Colon (tissue), 2 donors: ENCODE results near the gene RELN.
A peak's percentile ranks its signal among the peaks of the same experiment; 100 is the strongest.
"Not testable (repeated sequence)": the region's sequence is repeated elsewhere in the genome, so short reads cannot be mapped to it uniquely, and the experiment has no call there.

Experiments used
- FAIRE-seq: peaks from 2 replicates; lab custom pipeline; 2012; peaks lifted over from hg19 to GRCh38; lab: Jason Lieb, UNC
- donor health status: control.
- donor health status: control.

Gene RELN

DNA sequence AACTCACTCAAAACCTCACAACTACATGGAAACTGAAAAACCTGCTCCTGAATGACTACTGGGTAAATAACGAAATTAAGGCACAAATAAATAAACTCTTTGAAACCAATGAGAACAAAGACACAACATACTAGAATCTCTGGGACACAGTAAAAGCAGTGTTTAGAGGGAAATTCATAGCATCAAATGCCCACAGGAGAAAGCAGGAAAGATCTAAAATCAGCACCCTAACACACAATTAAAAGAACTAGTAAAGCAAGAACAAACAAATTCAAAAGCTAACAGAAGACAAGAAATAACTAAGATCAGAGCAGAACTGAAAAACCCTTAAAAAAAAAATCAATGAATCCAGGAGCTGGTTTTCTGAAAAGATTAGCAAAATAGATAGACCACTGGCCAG is 202.4 kb downstream of the RELN start:
- not testable (repeated sequence) for FAIRE-seq

DNA sequence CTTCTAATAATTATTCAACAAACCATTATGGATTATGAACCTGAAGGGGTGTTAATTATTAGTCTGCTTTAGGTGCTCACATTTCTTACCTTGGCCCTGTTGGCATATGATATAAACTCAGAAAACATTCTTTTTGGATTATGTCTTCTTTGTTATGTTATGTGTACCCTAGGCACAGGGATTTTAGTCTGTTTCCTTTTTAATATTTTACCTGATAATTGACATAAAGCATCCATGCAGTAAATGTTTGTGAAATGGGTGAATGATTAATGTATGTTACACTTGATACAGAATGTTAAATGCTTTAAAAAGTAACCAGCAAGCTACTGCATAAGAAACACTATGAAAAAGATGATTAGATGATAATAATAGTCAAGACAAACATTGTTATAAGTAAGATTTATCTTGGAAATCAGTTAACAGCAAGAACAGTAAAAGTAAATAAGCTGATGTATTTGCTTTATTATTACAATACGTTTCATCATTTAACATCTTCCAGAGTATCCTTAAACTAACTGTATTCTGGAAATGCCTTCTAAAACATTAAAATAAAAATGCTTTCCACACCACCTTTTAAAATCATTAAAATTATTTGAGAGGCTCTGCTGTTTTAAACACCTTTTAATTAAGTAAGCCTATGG is 204.7 kb downstream of the RELN start:
- FAIRE-seq: no peak

DNA sequence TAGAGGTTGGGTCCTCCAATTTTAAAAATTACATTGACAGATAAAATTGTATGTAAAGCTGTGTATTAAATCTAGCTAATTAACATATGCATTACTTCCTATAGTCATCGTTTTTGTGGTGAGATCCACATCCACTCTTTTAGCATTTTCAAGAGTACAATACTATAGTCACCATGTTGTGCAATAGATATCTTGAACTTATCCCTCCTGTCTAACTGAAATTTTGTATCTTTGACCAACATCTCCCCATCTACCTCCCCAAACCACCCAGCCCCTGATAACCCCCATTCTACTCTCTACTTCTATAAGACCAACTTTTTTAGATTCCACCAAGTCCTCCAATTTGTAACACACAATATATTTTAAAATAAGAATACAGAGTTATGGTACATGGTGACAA is 208.0 kb downstream of the RELN start:
- no peak for FAIRE-seq

DNA sequence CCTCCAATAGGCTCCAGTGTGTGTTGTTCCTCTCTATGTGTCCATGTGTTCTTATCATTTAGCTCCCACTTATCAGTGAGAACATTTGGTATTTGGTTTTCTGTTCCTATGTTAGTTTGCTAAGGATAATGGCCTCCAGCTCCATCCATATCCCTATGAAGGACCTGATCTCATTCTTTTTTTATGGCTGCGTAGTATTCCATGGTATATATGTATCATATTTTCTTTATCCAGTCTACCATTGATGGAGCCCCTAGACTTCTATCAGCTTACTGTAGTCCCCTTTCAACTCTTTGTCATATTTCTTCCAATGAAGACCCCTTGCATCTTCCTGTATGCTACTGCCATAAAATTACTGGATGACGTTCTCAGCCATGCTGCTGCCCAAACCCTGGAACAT is 208.9 kb downstream of the RELN start:
- not testable (repeated sequence) for FAIRE-seq

DNA sequence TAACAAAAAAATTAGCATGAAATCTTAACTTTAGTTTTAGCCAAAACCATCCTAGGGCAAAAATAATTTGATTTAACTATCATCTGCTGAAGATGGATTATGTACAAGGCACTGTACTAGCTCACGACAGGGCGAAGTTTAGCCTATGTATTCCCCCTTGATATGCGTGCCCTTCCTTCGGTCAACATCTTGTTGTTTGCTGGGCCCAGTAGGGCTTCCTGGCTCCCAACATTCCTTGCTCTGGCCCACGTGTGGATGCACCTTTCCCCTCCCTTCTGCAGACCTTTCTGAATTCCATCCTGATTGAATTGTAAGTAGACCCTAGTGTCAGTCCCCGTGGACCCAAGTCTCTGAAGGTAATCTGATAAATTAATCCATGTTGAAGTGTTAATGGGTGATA is 212.0 kb downstream of the RELN start:
- FAIRE-seq: no peak

DNA sequence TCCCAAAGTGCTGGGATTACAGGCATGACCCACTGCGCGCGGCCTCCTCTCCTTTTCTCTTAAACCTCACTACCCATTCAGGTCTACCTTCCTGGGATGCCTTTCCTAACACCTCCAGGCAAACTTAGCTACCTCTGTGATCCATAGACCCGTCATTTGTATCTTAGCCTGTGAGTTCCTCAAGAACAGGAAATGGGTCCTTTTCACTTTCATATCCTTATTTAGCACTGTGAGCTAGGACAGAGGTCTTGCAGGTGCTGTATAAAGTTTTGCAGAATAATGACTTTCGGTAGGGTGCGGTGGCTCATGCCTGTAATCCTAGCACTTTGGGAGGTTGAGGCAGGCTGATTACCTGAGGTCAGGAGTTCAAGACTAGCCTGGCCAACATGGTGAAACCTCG is 215.7 kb downstream of the RELN start:
- FAIRE-seq: no peak

DNA sequence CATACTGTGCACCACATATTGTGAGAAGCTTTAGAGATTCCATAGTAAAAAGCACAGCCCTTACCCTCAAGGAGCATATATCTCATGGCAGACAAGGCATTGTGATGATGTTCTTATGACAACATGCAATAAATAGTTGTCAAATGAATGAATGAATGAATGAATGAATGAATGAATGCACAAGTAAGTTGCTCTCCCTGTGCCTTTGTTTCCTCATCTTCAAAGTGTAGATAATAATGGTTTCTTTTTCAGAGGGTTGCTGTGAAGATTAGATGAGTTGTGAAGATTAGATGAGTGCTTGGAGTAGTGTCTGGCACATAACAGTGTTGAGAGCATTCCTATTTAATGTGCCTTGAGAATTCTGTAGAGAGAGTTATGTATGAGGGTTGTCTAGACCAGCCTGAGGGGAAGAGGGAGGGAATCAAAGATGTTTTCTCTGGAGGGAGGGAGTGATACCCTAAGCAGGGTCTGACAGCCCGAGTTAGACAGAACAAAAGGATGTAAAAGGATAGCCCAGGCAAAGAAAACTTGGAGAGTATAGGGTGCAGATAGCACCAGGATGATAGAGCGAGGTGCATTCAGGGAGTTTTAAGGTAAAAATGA is 217.2 kb downstream of the RELN start:
- FAIRE-seq: no peak

DNA sequence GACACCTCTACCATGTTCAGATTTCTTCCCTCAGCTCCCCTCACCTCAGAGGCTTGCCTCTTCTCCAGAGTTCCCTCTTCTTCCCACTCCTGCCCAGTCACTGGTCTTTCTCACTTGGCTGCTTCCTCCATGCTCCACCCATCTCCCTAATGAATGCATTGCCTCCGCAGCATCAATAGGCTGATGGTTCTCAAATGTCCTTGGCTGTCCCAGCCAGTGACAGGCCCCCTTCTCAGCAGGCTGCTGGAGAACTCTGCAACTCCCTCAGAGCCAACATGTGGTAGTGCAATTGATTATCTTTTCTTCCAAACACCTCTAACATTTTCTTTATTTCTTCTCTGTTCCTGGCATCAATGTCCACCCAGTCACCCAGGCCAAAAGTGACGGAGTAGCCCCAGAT is 218.2 kb downstream of the RELN start:
- FAIRE-seq: no peak

DNA sequence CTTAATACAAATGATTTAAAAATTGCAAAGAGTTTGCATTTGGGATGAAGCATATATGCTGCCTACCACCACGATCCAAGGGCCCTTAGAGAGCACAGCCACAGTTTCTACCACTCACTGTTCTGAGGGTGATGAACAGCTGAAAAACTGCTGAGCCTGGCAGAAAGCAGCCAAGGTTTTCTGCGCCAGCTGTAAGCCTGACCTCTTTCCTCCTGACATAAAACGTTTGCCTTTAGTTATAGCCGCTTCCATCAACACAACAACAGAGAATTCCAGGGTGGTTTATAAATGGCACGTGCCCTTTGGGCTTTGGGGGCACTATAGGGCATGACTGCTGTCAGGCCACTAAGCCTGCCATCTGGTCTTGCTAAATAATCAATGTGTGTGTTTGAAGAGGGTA is 222.8 kb downstream of the RELN start:
- FAIRE-seq: no peak

DNA sequence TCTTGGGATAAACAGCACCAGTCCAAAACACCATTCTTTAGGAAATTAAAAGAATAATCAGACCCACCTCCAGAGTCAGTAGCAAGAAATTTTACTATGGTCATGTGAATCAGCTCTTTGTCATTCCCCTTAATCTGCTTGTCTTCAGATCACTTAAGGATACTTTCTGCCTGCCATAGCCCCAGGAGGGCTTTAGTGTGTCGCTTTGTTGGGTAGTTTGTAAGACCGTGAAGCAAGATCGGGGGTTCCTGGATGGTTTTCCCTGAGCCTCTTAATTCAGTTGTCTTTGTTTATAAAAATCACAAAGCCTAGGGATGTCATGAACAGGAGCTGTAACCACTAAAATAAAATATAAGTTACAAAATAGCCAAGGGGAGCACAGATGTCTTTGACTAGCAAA is 223.6 kb downstream of the RELN start:
- FAIRE-seq: no peak

DNA sequence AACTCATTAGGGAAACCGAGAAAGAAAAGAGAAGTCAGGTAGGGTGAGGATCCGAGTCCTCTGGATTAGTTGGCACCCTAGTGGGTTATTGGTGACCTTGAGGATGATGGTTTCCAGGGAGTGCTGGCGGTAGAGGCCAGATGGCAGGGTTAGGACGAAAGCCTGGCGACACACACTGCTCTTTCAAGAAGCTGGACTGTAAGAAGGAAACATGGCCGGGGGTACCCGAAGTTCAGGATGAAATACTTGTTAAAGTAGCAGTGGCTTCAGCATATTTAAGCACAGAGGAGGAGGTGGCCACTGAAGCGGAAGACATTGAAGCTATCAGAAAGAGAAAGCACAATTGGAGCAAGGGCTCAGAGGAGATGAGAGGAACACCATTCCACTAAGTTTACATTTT is 224.6 kb downstream of the RELN start:
- FAIRE-seq: no peak

DNA sequence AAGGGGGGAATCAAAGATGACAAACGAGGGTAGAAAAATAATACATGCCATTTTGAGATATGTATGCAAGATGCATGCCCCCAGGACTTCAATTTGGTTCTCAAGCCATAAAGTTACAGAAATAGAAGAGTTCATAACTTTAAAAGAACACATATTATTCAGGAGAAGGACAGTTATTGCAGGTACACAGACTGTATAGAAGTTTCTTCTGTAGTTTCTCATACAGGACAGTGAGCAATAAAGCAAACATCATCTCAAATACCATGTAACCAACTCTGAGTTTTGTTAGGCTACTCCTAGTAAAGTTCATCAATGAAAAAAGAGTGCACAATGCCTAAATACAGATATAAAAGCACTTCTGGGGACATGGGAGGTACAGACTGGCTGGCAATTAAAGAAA is 226.6 kb downstream of the RELN start:
- no peak for FAIRE-seq

DNA sequence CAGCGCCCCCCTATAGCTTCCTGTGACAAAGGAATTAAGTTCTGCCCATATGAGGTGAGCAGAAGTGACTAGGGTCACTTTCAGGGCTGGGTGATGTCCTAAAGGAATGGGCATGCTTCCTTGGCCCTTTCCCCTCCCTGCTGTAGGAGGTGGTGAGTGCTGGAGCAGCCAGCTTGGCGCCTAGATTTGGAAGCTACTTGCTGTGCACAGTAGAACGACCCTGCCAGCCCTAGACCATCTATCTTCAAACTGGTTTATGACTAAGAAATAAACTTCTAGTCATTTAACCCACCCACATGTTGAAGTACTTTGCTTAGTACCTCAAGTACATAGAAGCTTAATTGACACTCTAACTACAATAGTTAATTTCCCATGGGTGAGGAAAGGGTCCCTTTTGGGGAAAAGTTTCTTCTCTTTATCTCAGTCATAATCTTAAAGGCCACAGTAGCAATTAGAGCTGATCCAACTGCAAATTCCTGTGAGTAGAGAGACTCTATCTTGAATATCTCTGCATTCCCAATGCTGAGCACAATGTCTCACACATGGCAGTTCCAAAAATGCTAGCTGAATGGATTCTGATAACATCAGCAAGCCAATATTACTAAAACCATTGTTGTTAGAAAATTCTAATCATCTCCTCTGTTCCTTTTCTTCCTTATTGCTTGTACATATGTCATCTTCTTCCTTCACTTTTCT is 227.2 kb downstream of the RELN start:
- FAIRE-seq: no peak

DNA sequence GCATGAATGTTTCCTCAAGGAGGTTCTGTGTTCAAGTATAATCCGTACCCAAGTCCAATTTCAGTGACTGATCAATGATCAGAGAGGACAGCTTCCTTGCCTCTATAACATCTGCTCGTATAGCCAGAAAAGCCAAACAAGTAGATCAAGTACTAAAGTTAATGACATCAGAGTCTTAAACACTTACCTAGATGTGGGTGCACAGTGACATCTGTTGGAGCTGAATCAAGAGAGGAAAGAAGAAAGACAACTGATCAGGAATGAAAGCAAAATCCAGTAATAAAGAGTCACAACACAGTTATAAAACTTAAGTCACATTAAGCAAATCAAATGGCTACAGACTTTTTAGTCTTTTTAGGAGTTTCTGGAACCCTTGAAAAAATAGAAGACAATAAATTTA is 236.5 kb downstream of the RELN start:
- FAIRE-seq: no peak

DNA sequence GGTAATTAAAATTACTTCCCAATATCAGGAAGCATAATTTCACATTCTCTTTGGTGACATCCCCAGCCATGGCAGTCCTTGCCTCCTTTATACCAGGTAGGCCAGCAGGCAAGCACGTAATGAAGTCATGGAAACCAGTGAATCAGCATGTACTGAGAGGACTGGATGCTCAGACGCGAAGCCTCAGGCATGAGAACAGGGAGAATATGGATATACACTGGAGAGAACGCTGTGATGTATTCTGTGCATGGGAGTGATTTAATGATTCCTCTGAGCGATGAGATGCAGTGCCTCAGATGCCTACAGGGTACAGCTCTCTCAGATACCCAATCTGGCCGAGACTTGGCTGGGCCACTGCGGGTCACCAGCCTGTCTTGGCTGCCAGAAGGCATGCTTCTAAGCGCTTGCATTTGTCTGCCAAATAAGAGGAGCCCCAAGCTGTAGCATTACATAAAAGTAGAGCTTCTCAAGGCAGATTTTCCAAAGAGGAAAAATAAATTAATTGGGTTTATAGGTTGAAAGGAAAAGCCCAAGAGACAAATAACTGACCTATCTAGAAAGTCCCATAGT is 238.1 kb downstream of the RELN start:
- no peak for FAIRE-seq

DNA sequence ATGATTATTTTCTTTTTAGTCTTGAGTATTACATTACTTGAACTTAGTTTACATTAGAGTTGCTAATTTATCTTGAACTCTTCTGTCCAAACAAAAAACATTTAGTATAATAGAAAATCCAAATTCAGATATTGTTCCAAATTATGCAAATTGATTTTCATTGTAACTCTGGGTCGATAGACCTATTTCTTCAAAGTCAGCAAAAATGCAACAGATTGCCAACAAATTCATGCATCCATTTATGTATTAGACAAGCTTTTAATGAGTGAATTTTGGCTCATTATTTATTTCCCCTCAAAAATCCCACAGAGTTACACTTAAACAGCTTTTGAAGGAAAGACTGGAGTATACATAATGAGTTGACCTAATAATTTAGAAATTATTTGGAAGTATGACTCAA is 240.8 kb downstream of the RELN start:
- no peak for FAIRE-seq

DNA sequence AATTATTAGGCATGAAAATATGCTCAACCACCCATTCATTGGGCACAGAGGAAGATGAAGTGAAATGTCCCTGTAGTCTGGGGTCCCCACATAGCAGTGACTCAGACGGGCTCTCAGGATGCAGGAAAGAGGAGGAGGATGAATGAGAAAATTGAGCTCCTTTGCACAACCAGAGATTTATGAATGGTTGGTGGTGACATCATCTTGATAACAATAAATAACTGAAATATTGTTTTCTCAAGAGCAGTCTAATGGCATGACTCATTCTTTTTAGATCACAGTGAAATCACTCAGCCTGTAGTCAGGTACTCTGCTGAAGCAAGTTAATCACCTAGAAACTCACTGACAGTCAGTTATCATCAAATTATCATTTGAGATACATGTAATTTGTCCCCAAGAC is 254.1 kb downstream of the RELN start:
- FAIRE-seq: no peak

DNA sequence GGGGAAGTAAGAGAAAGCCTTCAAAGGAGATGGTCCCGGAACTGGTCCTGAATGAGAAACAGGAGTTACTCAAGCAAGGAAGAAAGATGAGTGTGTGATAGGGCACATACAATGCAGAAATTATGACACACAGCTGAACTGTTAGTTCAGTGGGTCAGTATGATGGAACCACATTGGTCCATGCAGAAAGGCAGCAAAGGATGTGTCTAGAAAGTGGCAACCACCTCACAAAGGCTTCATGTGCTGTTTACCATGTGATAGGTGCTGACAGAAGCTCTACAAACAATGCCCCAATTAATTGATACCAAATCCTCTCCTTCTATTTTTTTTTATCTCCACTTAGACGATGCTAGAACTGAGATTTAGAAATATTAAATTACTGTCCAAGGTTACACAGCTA is 258.3 kb downstream of the RELN start:
- no peak for FAIRE-seq

DNA sequence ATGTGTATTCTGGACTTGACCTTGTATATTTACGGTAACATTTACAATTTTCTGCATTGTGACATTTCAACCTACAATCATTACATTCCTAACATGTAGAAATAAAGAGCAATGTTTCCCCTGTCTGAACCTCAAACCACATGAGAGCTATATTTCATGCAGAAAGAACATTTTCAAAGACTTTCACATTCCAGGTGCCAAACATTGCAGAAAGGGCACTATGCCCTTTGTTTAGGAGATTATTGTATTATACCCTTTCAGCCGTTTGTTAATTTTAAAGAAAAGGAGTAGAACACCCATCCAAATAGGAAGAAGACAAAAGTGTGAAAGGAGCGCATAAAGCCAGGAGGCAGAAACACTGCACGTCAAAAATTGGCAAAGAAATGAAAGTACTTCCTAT is 260.4 kb downstream of the RELN start:
- no peak for FAIRE-seq

DNA sequence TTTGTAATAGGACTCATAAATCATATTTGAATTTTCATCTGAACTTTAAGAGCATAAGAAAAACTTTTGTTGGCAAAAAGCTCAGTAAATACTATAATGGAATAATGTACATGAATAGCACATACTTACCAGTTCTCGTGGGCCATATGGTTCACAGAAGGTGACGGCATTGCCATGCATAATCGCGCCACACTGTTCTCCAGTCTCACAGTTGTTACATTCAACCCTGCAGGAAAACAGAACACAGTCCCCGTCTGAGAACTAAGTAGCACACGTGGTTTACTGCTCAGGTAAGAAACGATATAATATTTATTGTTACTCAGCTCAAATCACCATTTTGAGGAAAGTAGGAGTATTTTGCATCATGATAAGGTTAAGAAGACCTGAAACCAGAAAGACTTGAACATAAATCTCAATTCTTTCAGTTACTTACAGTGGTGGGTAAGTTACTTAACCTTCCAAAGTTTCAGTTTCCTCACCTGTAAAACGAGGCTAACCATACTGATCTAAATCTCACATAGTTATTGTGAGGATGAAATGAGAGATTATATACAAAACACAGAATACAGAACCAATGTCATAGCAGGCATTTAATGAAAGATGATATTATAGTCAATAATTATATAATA is 261.4 kb downstream of the RELN start:
- FAIRE-seq: no peak

DNA sequence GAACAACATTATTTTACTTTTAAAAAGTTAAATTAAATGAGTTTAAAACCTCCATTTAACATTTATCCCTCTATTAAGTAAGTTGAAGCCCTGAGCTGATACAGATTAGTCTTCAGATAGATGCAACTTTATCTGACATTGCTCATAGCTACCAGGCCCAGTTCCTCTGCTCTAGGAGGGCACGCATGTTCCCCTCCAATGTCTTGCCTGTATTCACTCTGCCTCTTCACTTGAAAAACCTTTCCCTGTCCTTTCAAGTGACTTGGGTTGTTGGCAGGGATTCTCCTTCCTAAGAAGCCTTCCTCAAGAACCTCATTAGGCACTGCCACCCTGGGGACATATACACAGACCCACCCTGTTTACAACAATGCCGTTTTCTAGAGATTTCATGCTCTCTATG is 270.4 kb downstream of the RELN start:
- FAIRE-seq: no peak

DNA sequence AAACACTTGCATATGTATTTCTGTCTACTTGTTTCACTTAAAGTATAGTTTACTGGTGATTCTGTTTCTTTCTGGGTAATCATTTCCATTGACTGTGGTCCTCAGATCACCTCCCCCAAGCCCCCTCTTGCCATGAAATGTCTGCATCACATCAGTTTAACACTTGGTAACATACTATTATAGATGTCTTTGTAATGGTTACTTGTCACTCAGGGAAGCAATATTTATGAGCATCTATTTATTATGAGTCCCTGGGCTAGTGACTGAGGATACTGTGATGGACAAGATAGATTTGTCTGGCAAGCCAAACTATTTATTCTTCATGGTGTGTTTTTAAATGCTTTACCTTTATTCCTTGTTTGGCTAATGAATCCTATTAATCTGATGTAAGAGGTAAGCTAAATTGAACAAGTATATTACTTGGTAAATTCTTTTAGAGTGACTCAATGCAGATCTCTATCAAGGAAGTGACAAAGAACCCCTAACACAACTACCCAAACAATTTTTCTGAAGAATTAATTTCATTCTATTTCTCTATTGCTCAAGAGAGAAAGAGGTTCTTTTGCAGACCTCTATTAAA is 270.9 kb downstream of the RELN start:
- no peak for FAIRE-seq

DNA sequence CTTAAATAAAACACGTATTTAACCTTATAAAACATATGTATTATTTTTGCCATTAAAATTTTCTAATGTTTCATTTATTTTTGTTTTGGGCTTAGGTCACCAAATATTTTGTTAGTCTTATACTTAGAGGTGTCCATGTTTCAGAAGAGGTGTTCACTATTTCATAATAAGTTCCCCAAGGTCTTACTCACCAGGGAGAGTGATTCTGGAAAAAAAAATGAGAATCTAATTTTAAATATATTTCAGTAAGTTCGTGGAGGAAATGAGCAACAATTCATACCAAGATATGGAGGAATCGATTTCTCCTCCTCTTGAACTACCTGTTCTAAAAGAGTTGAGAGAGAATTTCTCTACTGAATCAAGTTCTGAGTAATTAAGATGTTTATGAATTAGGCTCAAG is 271.9 kb downstream of the RELN start:
- FAIRE-seq: peak; percentile 53
